Measurements from ENCODE around the gene MAPKAPK3.

MAPKAPK3 gene

DNA sequence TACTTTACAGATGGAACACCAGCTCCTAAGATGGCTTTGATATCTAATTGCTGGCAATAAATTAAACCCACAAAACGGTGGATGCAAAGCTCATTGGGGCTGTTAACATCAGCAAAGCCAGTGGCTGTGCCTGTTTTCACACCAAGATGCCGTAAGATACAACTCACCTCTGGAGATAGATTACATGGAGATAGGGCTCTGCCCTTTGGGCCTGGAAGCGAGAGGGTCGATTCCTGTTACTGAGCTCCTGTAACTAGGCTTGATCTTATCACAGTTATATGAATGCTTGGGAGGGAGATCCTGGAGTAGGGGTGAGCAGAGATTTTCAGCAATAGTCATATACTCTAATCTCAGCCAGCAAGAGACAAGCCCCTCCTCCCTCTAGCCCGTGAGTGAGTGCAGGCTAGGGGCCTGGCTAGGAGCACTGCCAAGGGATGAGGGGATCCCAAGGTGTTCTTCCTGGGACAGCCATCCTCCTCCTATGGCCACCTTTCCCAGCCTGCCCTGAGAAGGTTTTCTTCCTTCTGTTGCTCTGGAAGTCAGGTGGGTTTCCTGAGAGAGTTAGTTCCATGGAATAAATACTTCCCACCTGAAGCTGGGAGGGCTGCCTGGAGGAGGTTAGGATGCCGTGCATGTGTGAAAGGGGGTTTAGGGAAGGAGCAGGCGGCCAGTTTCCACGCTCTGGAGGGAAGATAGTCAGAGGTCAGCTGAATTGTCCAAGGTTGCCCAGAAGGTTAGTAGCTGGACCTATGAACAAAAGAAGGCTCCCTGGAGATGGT is 39.7 kb downstream of the MAPKAPK3 start:
- H3K27me3 ChIP-seq (replicated peaks in 2 of 5; ENCODE audit: control insufficient read depth in 4 of 5, insufficient read depth in 5 of 5, low read length in 4 of 5), result no peaks in the 10 kb centered on the region
- H3K36me3 ChIP-seq (ENCODE audit: control insufficient read depth in 4 of 4, insufficient read depth in 4 of 4, low read length in 3 of 4), result peaks cover 0 to 5% (median 0%) of the 10 kb centered on the region in 4 experiments
- POLR2A ChIA-PET, result no interaction called here
- no peak for DNase-seq
- no peaks in the 10 kb centered on the region for H3K9me3 ChIP-seq (ENCODE audit: control extremely low read depth in 1 of 5, control insufficient read depth in 4 of 5, insufficient read depth in 2 of 5, low read depth in 1 of 5, low read length in 4 of 5)
- H3K4me1 ChIP-seq (ENCODE audit: control extremely low read depth in 1 of 4, control insufficient read depth in 4 of 4, insufficient read depth in 4 of 4, low read length in 3 of 4), result peaks cover 0 to 2% (median 0%) of the 10 kb centered on the region in 4 experiments
- no peak overlapping the region for H3K4me3 ChIP-seq (ENCODE audit: control insufficient read depth in 1 of 7, extremely low read depth in 1 of 7, insufficient read depth in 4 of 7, low read depth in 2 of 7, low read length in 6 of 7)
- WGBS (ENCODE audit: insufficient coverage), result 73% methylated on average over 7 of the region's 8 CpGs
- CTCF ChIA-PET, result interaction anchor here (0.9 to 1.9 kb wide), 4 partner anchors 18 to 42 kb away, joined by 3 to 6 read pairs (median 4); partner anchors contain the start of genes DOCK3 and MAPKAPK3
- no peak overlapping the region for H3K27ac ChIP-seq (ENCODE audit: insufficient read depth in 1 of 2, low read depth in 1 of 2, low read length in 2 of 2, poor library complexity in 1 of 2, severe bottlenecking in 2 of 2)

DNA sequence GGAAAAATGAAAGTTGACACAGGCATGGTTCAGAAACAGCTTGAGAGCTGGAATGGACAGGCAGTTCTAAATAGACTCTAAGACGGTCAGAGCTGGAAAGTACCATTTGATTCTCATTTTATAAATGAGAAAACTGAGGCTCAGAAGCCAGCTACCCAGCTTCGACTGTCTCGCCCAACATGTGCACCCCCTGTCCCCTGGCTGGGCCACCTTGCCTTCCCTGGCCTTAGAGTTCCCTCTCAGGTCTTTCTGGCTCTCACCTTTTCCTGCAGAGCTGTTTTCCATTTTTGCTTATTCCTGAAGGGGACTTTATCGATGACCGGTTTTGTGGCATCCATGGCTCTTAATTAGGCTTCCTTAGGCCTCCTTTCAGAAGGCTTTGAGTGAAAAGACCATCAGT is 40.5 kb downstream of the MAPKAPK3 start:
- WGBS (ENCODE audit: insufficient coverage), result 92% methylated on average over 5 of the region's 5 CpGs

DNA sequence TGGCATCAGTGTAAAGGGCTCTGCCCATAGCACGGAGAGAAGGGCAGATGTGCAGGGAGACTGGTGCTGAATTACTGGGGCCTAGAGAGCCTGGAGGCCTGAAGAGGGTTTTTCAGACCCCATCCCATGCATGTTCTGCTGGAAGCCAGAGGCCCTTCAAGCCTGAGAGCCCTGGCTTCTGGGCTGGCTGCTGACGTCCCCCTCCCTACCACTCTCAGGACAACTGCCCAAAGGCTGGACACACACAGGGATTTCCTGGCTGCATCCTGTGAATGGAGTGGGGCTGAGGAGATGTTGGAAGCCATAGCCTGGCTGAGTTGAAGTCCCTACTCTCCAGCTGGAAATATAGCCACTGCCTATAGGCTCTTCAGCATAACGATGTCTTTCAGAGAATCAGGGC is 40.9 kb downstream of the MAPKAPK3 start:
- Histone ChIP-seq H3K36me3 (ENCODE audit: control insufficient read depth in 4 of 4, insufficient read depth in 4 of 4, low read length in 3 of 4) (peaks cover 0 to 5% (median 0%) of the 10 kb centered on the region in 4 experiments), H3K27ac (ENCODE audit: insufficient read depth in 1 of 2, low read depth in 1 of 2, low read length in 2 of 2, poor library complexity in 1 of 2, severe bottlenecking in 2 of 2) (no peak overlapping the region), H3K4me1 (ENCODE audit: control extremely low read depth in 1 of 4, control insufficient read depth in 4 of 4, insufficient read depth in 4 of 4, low read length in 3 of 4) (no peaks in the 10 kb centered on the region), H3K9me3 (ENCODE audit: control extremely low read depth in 1 of 5, control insufficient read depth in 4 of 5, insufficient read depth in 2 of 5, low read depth in 1 of 5, low read length in 4 of 5) (no peaks in the 10 kb centered on the region), H3K27me3 (replicated peaks in 2 of 5; ENCODE audit: control insufficient read depth in 4 of 5, insufficient read depth in 5 of 5, low read length in 4 of 5) (no peaks in the 10 kb centered on the region), H3K4me3 (ENCODE audit: control insufficient read depth in 1 of 7, extremely low read depth in 1 of 7, insufficient read depth in 4 of 7, low read depth in 2 of 7, low read length in 6 of 7) (no peak overlapping the region)
- DNase-seq, result no peak
- 100% methylated on average over 2 of the region's 3 CpGs for WGBS (ENCODE audit: insufficient coverage)
- ChIA-PET POLR2A (no interaction called here), CTCF (interaction anchor here (1.9 kb wide), 1 partner anchor 41 kb away, joined by 6 read pairs; the partner anchor contains the start of gene MAPKAPK3)

More for the DNA sequence above, 40.5 kb downstream of the MAPKAPK3 start:
- no peaks in the 10 kb centered on the region for H3K27me3 ChIP-seq (replicated peaks in 2 of 5; ENCODE audit: control insufficient read depth in 4 of 5, insufficient read depth in 5 of 5, low read length in 4 of 5)
- POLR2A ChIA-PET, result no interaction called here
- H3K27ac ChIP-seq (ENCODE audit: insufficient read depth in 1 of 2, low read depth in 1 of 2, low read length in 2 of 2, poor library complexity in 1 of 2, severe bottlenecking in 2 of 2), result no peak overlapping the region
- H3K4me3 ChIP-seq (ENCODE audit: control insufficient read depth in 1 of 7, extremely low read depth in 1 of 7, insufficient read depth in 4 of 7, low read depth in 2 of 7, low read length in 6 of 7), result no peak overlapping the region
- H3K9me3 ChIP-seq (ENCODE audit: control extremely low read depth in 1 of 5, control insufficient read depth in 4 of 5, insufficient read depth in 2 of 5, low read depth in 1 of 5, low read length in 4 of 5), result no peaks in the 10 kb centered on the region
- CTCF ChIA-PET, result interaction anchor here (0.9 to 1.9 kb wide), 2 partner anchors 18 to 41 kb away, joined by 3 to 6 read pairs; partner anchors contain the start of genes DOCK3 and MAPKAPK3
- DNase-seq, result no peak
- H3K4me1 ChIP-seq (ENCODE audit: control extremely low read depth in 1 of 4, control insufficient read depth in 4 of 4, insufficient read depth in 4 of 4, low read length in 3 of 4), result no peaks in the 10 kb centered on the region
- H3K36me3 ChIP-seq (ENCODE audit: control insufficient read depth in 4 of 4, insufficient read depth in 4 of 4, low read length in 3 of 4), result peaks cover 0 to 5% (median 0%) of the 10 kb centered on the region in 4 experiments

DNA sequence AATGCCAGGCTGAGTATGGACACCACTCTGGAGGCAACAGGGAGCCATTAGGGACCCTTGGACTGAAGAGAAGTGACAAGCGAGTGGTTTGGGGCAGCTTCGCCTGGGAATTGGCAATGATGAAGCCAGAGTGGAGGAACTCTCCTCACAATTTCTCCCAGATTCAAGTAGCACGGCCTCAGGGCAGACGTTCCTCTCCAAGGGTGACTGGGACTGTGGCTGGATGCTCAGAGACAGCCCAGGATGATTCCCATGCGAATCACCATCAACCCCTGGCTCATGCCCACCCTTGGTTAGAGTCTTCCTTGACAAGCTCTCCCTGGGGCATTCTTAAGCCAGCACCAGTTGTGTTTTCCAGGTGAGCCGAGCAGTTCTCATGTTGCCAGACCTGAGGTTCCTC is 41.5 kb downstream of the MAPKAPK3 start:
- H3K9me3 ChIP-seq (ENCODE audit: control extremely low read depth in 1 of 5, control insufficient read depth in 4 of 5, insufficient read depth in 2 of 5, low read depth in 1 of 5, low read length in 4 of 5), result no peaks in the 10 kb centered on the region
- H3K36me3 ChIP-seq (ENCODE audit: control insufficient read depth in 4 of 4, insufficient read depth in 4 of 4, low read length in 3 of 4), result peaks cover 0 to 5% (median 0%) of the 10 kb centered on the region in 4 experiments
- ChIA-PET CTCF (no interaction called here), POLR2A (no interaction called here)
- H3K4me1 ChIP-seq (ENCODE audit: control extremely low read depth in 1 of 4, control insufficient read depth in 4 of 4, insufficient read depth in 4 of 4, low read length in 3 of 4), result no peaks in the 10 kb centered on the region
- no peak overlapping the region for H3K4me3 ChIP-seq (ENCODE audit: control insufficient read depth in 1 of 7, extremely low read depth in 1 of 7, insufficient read depth in 4 of 7, low read depth in 2 of 7, low read length in 6 of 7)
- H3K27me3 ChIP-seq (replicated peaks in 2 of 5; ENCODE audit: control insufficient read depth in 4 of 5, insufficient read depth in 5 of 5, low read length in 4 of 5), result no peaks in the 10 kb centered on the region
- 90% methylated on average over 5 of the region's 6 CpGs for WGBS (ENCODE audit: insufficient coverage)
- DNase-seq, result no peak
- H3K27ac ChIP-seq (ENCODE audit: insufficient read depth in 1 of 2, low read depth in 1 of 2, low read length in 2 of 2, poor library complexity in 1 of 2, severe bottlenecking in 2 of 2), result no peak overlapping the region

DNA sequence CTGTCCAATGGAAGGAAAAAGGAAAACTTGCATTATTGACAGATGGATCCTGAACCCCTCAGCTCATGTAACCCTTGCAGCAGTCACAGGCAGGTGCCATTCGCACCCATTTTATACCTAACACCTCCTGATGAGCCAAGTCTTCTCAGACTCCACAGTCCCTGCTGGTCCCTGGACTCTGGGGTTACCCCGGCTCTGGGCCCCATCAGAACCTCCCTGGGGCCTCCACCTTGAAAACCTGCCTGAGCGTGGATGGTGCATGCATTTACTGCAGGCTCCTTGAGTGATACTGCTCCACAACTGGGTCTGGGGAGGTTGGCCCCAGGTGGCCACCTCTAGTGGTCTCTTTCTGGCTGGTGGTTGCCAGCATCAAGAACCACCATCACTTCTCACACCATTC is 41.9 kb downstream of the MAPKAPK3 start:
- no peak for DNase-seq
- Histone ChIP-seq H3K27me3 (replicated peaks in 2 of 5; ENCODE audit: control insufficient read depth in 4 of 5, insufficient read depth in 5 of 5, low read length in 4 of 5) (no peaks in the 10 kb centered on the region), H3K36me3 (ENCODE audit: control insufficient read depth in 4 of 4, insufficient read depth in 4 of 4, low read length in 3 of 4) (peaks cover 0 to 5% (median 0%) of the 10 kb centered on the region in 4 experiments), H3K9me3 (ENCODE audit: control extremely low read depth in 1 of 5, control insufficient read depth in 4 of 5, insufficient read depth in 2 of 5, low read depth in 1 of 5, low read length in 4 of 5) (no peaks in the 10 kb centered on the region), H3K4me3 (ENCODE audit: control insufficient read depth in 1 of 7, extremely low read depth in 1 of 7, insufficient read depth in 4 of 7, low read depth in 2 of 7, low read length in 6 of 7) (no peak overlapping the region), H3K27ac (ENCODE audit: insufficient read depth in 1 of 2, low read depth in 1 of 2, low read length in 2 of 2, poor library complexity in 1 of 2, severe bottlenecking in 2 of 2) (no peak overlapping the region), H3K4me1 (ENCODE audit: control extremely low read depth in 1 of 4, control insufficient read depth in 4 of 4, insufficient read depth in 4 of 4, low read length in 3 of 4) (no peaks in the 10 kb centered on the region)
- ChIA-PET POLR2A (no interaction called here), CTCF (no interaction called here)
- WGBS (ENCODE audit: insufficient coverage), result 100% methylated on average over 3 of the region's 3 CpGs

DNA sequence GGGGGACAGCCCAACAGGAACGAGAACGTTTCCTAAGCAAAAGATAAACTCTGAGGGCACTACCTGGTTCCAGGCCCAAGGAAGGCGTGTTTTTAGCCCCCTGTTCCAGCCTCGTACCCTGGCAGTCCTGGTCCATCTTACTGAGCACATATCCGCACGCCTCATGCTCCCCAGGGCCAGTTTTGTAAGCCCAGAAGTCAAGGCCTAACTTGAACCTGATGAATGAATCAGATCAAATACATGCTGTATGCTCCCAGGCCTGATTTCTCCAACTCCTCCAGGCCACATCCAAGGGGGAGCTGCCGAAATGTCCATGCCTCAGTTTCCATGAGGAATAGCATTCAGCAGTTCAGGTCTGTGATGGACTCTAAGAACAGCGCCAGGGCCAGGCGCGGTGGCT is 43.4 kb downstream of the MAPKAPK3 start:
- DNase-seq, result no peak
- H3K27ac ChIP-seq (ENCODE audit: insufficient read depth in 1 of 2, low read depth in 1 of 2, low read length in 2 of 2, poor library complexity in 1 of 2, severe bottlenecking in 2 of 2), result no peak overlapping the region
- H3K4me3 ChIP-seq (ENCODE audit: control insufficient read depth in 1 of 7, extremely low read depth in 1 of 7, insufficient read depth in 4 of 7, low read depth in 2 of 7, low read length in 6 of 7), result no peak overlapping the region
- 98% methylated on average over 8 of the region's 10 CpGs for WGBS (ENCODE audit: insufficient coverage)
- POLR2A ChIA-PET, result no interaction called here
- no peaks in the 10 kb centered on the region for H3K27me3 ChIP-seq (replicated peaks in 2 of 5; ENCODE audit: control insufficient read depth in 4 of 5, insufficient read depth in 5 of 5, low read length in 4 of 5)
- CTCF ChIA-PET, result interaction anchor here (1.0 to 1.4 kb wide), 2 partner anchors 9 to 23 kb away, joined by 3 read pairs; no protein-coding TSS in a partner anchor
- H3K36me3 ChIP-seq (ENCODE audit: control insufficient read depth in 4 of 4, insufficient read depth in 4 of 4, low read length in 3 of 4), result no peaks in the 10 kb centered on the region
- H3K9me3 ChIP-seq (ENCODE audit: control extremely low read depth in 1 of 5, control insufficient read depth in 4 of 5, insufficient read depth in 2 of 5, low read depth in 1 of 5, low read length in 4 of 5), result no peaks in the 10 kb centered on the region
- peaks cover 0 to 4% (median 1%) of the 10 kb centered on the region in 4 experiments for H3K4me1 ChIP-seq (ENCODE audit: control extremely low read depth in 1 of 4, control insufficient read depth in 4 of 4, insufficient read depth in 4 of 4, low read length in 3 of 4)

DNA sequence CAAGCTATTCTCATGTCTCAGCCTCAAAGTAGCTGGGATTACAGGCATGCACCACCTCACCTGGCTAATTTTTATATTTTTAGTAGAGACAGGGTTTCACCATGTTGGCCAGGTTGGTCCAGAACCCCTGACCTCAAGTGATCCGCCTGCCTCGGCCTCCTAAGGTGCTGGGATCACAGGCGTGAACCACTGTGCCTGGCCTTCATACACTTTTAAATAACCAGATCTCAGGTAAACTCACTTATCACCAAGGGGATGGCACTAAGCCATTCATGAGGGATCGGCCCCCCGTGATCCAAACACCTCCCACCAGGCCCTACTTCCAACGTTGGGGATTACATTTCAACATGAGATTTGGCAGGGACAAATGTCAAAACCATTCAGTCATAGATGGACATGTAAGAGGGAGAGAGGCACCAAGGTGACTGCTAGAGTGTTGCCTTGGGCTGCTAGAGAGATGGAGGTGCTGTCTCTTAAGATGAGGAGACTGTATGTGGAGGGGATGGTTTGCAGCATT is 44.4 kb downstream of the MAPKAPK3 start:
- Histone ChIP-seq H3K4me3 (ENCODE audit: control insufficient read depth in 1 of 7, extremely low read depth in 1 of 7, insufficient read depth in 4 of 7, low read depth in 2 of 7, low read length in 6 of 7) (no peak overlapping the region), H3K27me3 (replicated peaks in 2 of 5; ENCODE audit: control insufficient read depth in 4 of 5, insufficient read depth in 5 of 5, low read length in 4 of 5) (no peaks in the 10 kb centered on the region), H3K36me3 (ENCODE audit: control insufficient read depth in 4 of 4, insufficient read depth in 4 of 4, low read length in 3 of 4) (no peaks in the 10 kb centered on the region), H3K4me1 (ENCODE audit: control extremely low read depth in 1 of 4, control insufficient read depth in 4 of 4, insufficient read depth in 4 of 4, low read length in 3 of 4) (peaks cover 0 to 9% (median 7%) of the 10 kb centered on the region in 4 experiments), H3K27ac (ENCODE audit: insufficient read depth in 1 of 2, low read depth in 1 of 2, low read length in 2 of 2, poor library complexity in 1 of 2, severe bottlenecking in 2 of 2) (no peak overlapping the region), H3K9me3 (ENCODE audit: control extremely low read depth in 1 of 5, control insufficient read depth in 4 of 5, insufficient read depth in 2 of 5, low read depth in 1 of 5, low read length in 4 of 5) (no peaks in the 10 kb centered on the region)
- WGBS (ENCODE audit: insufficient coverage), result 90% methylated on average over 4 of the region's 6 CpGs
- DNase-seq, result no peak
- ChIA-PET CTCF (interaction anchor here (1.8 to 1.9 kb wide), 2 partner anchors 9 to 14 kb away, joined by 4 to 5 read pairs; no protein-coding TSS in a partner anchor), POLR2A (no interaction called here)

All from common myeloid progenitor, CD34-positive (primary cell).